ENCODE data around the gene EMILIN2.

Gene EMILIN2

GRCh38 chr18:2878656-2879330 lies 32.0 kb downstream of the EMILIN2 start:
- no peak for DNase-seq (ENCODE audit: low spot score)

- DNase-seq (ENCODE audit: low spot score): no peak
Observed at GRCh38 chr18:2879889-2880288, 33.1 kb downstream of the EMILIN2 start.

GRCh38 chr18:2880473-2880872 lies 33.7 kb downstream of the EMILIN2 start:
- DNase-seq (ENCODE audit: low spot score): no peak

- no peak for DNase-seq (ENCODE audit: low spot score)
Observed at GRCh38 chr18:2881088-2881839, 34.5 kb downstream of the EMILIN2 start.

GRCh38 chr18:2881840-2882195 lies 35.0 kb downstream of the EMILIN2 start:
- DNase-seq (ENCODE audit: low spot score): no peak

- DNase-seq (ENCODE audit: low spot score): no peak
Observed at GRCh38 chr18:2882201-2882600, 35.4 kb downstream of the EMILIN2 start.

GRCh38 chr18:2883076-2883735 lies 36.4 kb downstream of the EMILIN2 start:
- no peak for DNase-seq (ENCODE audit: low spot score)

GRCh38 chr18:2884706-2885285 lies 38.0 kb downstream of the EMILIN2 start:
- DNase-seq (ENCODE audit: low spot score): no peak

GRCh38 chr18:2887470-2887869 lies 40.7 kb downstream of the EMILIN2 start:
- DNase-seq (ENCODE audit: low spot score): no peak

GRCh38 chr18:2889761-2890192 lies 43.0 kb downstream of the EMILIN2 start:
- DNase-seq (ENCODE audit: low spot score): no peak

GRCh38 chr18:2890606-2891005 lies 43.8 kb downstream of the EMILIN2 start:
- no peak for DNase-seq (ENCODE audit: low spot score)

GRCh38 chr18:2891526-2892431 lies 45.0 kb downstream of the EMILIN2 start:
- DNase-seq (ENCODE audit: low spot score): no peak

GRCh38 chr18:2893056-2893455 lies 46.2 kb downstream of the EMILIN2 start:
- no peak for DNase-seq (ENCODE audit: low spot score)

- no peak for DNase-seq (ENCODE audit: low spot score)
Observed at GRCh38 chr18:2893676-2894075, 46.9 kb downstream of the EMILIN2 start.

- DNase-seq (ENCODE audit: low spot score): no peak
Observed at GRCh38 chr18:2894131-2894840, 47.5 kb downstream of the EMILIN2 start.

- no peak for DNase-seq (ENCODE audit: low spot score)
Observed at GRCh38 chr18:2894841-2895370, 48.1 kb downstream of the EMILIN2 start.

GRCh38 chr18:2895391-2895790 lies 48.6 kb downstream of the EMILIN2 start:
- no peak for DNase-seq (ENCODE audit: low spot score)

GRCh38 chr18:2896990-2897389 lies 50.2 kb downstream of the EMILIN2 start:
- no peak for DNase-seq (ENCODE audit: low spot score)

GRCh38 chr18:2897448-2898185 lies 50.8 kb downstream of the EMILIN2 start:
- no peak for DNase-seq (ENCODE audit: low spot score)

GRCh38 chr18:2898186-2898640 lies 51.4 kb downstream of the EMILIN2 start:
- no peak for DNase-seq (ENCODE audit: low spot score)
